Activated CD8-positive, alpha-beta T cell treated with anti-CD3 and anti-CD28 coated beads for 36 hours (primary cell): Measurements from ENCODE around the gene RRH. TPM values are rescaled to one million over a fixed set of nuclear protein-coding genes. Genes with fewer than 3 reads are reported as not detected.

Experiments
- ATAC-seq: fragments of 200-7000 bp; cut with Tn5 transposase; one replicate; pipeline ENCODE4 v1.10.0; 2021; ENCODE audit warnings: mild to moderate bottlenecking, moderate library complexity
- CTCF ChIA-PET: fragments of 350-600 bp; sonication (Branson Sonifier 250); formaldehyde crosslinking; loops from one replicate; lab custom pipeline; 2021; ENCODE audit warnings: antibody characterized with exemption; lab: Charles Lee
- POLR2A ChIA-PET: fragments of 350-600 bp; sonication (Branson Sonifier 250); formaldehyde crosslinking; loops from one replicate; lab custom pipeline; 2021; ENCODE audit warnings: antibody characterized with exemption; lab: Charles Lee
- DNase-seq: peaks from one replicate; pipeline ENCODE4 v3.0.0-alpha.2; 2020
- H3K27ac Mint-ChIP-seq: one replicate; pipeline ENCODE4 v1.8.0; 2021; ENCODE audit warnings: mild to moderate bottlenecking, mixed read lengths
- H3K27me3 Mint-ChIP-seq: one replicate; pipeline ENCODE4 v1.8.0; 2021; ENCODE audit warnings: mixed read lengths
- H3K36me3 Mint-ChIP-seq: one replicate; pipeline ENCODE4 v1.8.0; 2021; ENCODE audit warnings: low read depth, mixed read lengths
- H3K4me1 Mint-ChIP-seq: one replicate; pipeline ENCODE4 v1.8.0; 2021; ENCODE audit warnings: low read depth, mixed read lengths
- H3K4me3 Mint-ChIP-seq: one replicate; pipeline ENCODE4 v1.8.0; 2021; ENCODE audit warnings: mild to moderate bottlenecking, moderate library complexity, mixed read lengths
- H3K9me3 Mint-ChIP-seq: one replicate; pipeline ENCODE4 v1.8.0; 2021; ENCODE audit warnings: mixed read lengths
- CTCF ChIP-seq: fragments of 200-600 bp; IDR thresholded peaks from one replicate; pipeline ENCODE4 v1.8.0; 2022; ENCODE audit warnings: antibody characterized with exemption, mild to moderate bottlenecking
- intact Hi-C: fragments of 100-400 bp; cut with micrococcal nuclease; formaldehyde crosslinking; loops from one replicate; pipeline ENCODE4 v1.10.0; 2022
- total RNA-seq, 2 experiments: library from RNA; stranded (reverse); gene quantifications; one replicate each; pipeline ENCODE4 v1.2.3, GENCODE V29; 2021

RRH gene
- total RNA-seq, 2 experiments from 2014 or later = not detected

GRCh38 chr4:109833756-109834155 is 6.0 kb downstream of the RRH start:
- no peak for TF ChIP-seq CTCF
- no peaks in the 10 kb centered on the region for H3K36me3 Mint-ChIP-seq
- no peak overlapping the region for H3K4me3 Mint-ChIP-seq
- no peak overlapping the region for H3K27ac Mint-ChIP-seq
- no peaks in the 10 kb centered on the region for H3K4me1 Mint-ChIP-seq
- DNase-seq (no peak), ATAC-seq (no peak)
- intact Hi-C loops = no loop called here
- H3K27me3 Mint-ChIP-seq = no peaks in the 10 kb centered on the region
- POLR2A ChIA-PET = no interaction called here
- H3K9me3 Mint-ChIP-seq = no peaks in the 10 kb centered on the region
- CTCF ChIA-PET = no interaction called here

GRCh38 chr4:109836985-109837384 is 9.2 kb downstream of the RRH start:
- no peak for ATAC-seq
- ChIA-PET CTCF (no interaction called here), POLR2A (no interaction called here)
- no peak overlapping the region for H3K4me3 Mint-ChIP-seq
- no peaks in the 10 kb centered on the region for H3K9me3 Mint-ChIP-seq
- H3K27me3 Mint-ChIP-seq = no peaks in the 10 kb centered on the region
- H3K4me1 Mint-ChIP-seq = no peaks in the 10 kb centered on the region
- TF ChIP-seq CTCF = no peak
- intact Hi-C loops = no loop called here
- H3K27ac Mint-ChIP-seq = no peak overlapping the region
- no peak for DNase-seq
- no peaks in the 10 kb centered on the region for H3K36me3 Mint-ChIP-seq

GRCh38 chr4:109846395-109847098 is 18.8 kb downstream of the RRH start:
- ChIA-PET CTCF (interaction anchor here (0.8 kb wide), 1 partner anchor 423 kb away, joined by 3 read pairs; no protein-coding TSS in a partner anchor), POLR2A (no interaction called here)
- DNase-seq (no peak), ATAC-seq (no peak)
- intact Hi-C loops = no loop called here
- no peaks in the 10 kb centered on the region for H3K9me3 Mint-ChIP-seq
- H3K4me1 Mint-ChIP-seq = no peaks in the 10 kb centered on the region
- no peak overlapping the region for H3K4me3 Mint-ChIP-seq
- no peak for TF ChIP-seq CTCF
- no peaks in the 10 kb centered on the region for H3K27me3 Mint-ChIP-seq
- H3K27ac Mint-ChIP-seq = no peak overlapping the region
- no peaks in the 10 kb centered on the region for H3K36me3 Mint-ChIP-seq

GRCh38 chr4:109847896-109848442 is 20.2 kb downstream of the RRH start, which contains the start of gene LRIT3:
Gene LRIT3, plus strand, starts transcription at chr4:109848107. Its CDS starts 95 bp downstream, at chr4:109848202.
- H3K4me1 Mint-ChIP-seq = no peaks in the 10 kb centered on the region
- no peak for DNase-seq
- intact Hi-C loops = no loop called here
- ChIA-PET CTCF (no interaction called here), POLR2A (no interaction called here)
- no peaks in the 10 kb centered on the region for H3K27me3 Mint-ChIP-seq
- TF ChIP-seq CTCF = no peak
- no peak within 1 kb of the TSS for H3K27ac Mint-ChIP-seq
- H3K9me3 Mint-ChIP-seq = no peaks in the 10 kb centered on the region
- ATAC-seq = no peak
- H3K4me3 Mint-ChIP-seq = no peak within 1 kb of the TSS
- H3K36me3 Mint-ChIP-seq = no peaks in the 10 kb centered on the region

- ATAC-seq (no peak), DNase-seq (no peak)
- H3K9me3 Mint-ChIP-seq = no peaks in the 10 kb centered on the region
- POLR2A ChIA-PET = no interaction called here
- peaks cover 2% of the 10 kb centered on the region for H3K4me1 Mint-ChIP-seq
- intact Hi-C loops = no loop called here
- H3K27me3 Mint-ChIP-seq = no peaks in the 10 kb centered on the region
- no peak overlapping the region for H3K4me3 Mint-ChIP-seq
- CTCF ChIA-PET = no interaction called here
- no peak for TF ChIP-seq CTCF
- no peak overlapping the region for H3K27ac Mint-ChIP-seq
- no peaks in the 10 kb centered on the region for H3K36me3 Mint-ChIP-seq
These were observed 20.7 kb downstream of the RRH start for GRCh38 chr4:109848501-109848900.
